ENCODE data around the gene SLC29A2.

- TF ChIP-seq CTCF (IDR thresholded peaks at IDR 0.05) (no peak), SP1 (CRISPR knock-in tag; conservative IDR thresholded peaks at IDR 0.05) (no peak), ZNF423 (CRISPR knock-in tag; IDR thresholded peaks at IDR 0.05) (no peak), ZBTB43 (CRISPR knock-in tag; IDR thresholded peaks at IDR 0.05) (no peak), MAX (CRISPR knock-in tag; IDR thresholded peaks at IDR 0.05) (no peak), MLX (CRISPR knock-in tag; IDR thresholded peaks at IDR 0.05) (no peak), ZNF532 (CRISPR knock-in tag; IDR thresholded peaks at IDR 0.05; ENCODE audit: borderline replicate concordance) (no peak), HMGA2 (CRISPR knock-in tag; IDR thresholded peaks at IDR 0.05) (no peak), NFYB (CRISPR knock-in tag; conservative IDR thresholded peaks at IDR 0.05; ENCODE audit: low read depth) (no peak), ZNF121 (CRISPR knock-in tag; IDR thresholded peaks at IDR 0.05) (no peak)
These were observed 3.8 kb downstream of the SLC29A2 start for GRCh38 chr11:66367561-66368312.

All from WTC11 (cell line).